K562 (cell line): ENCODE measurements around the gene CNTNAP4. TPM values are rescaled to one million over a fixed set of nuclear protein-coding genes. Genes with fewer than 3 reads are reported as not detected.

Source experiments
- ATAC-seq: fragments of 200-7000 bp; cut with Tn5 transposase; 3 replicates; pipeline ENCODE4 v1.9.1; 2020; ENCODE audit warnings: moderate library complexity
- BruUV-seq: library from RNA; stranded (reverse); fragments of 400-500 nt; replicated peaks from 2 replicates; lab custom pipeline; 2021; lab: Mats Ljungman, UMichigan
- CTCF ChIA-PET: fragments of 300-600 bp; formaldehyde crosslinking; extraction: SDS; loops from one replicate; lab custom pipeline; 2021; ENCODE audit warnings: low intra/inter-chr PET ratio; lab: Yijun Ruan, JAX
- POLR2A ChIA-PET: fragments of 300-600, 350-650 bp; sonication (Branson Sonifier 250); formaldehyde crosslinking; extraction: SDS; loops from one replicate; lab custom pipeline; 2021; ENCODE audit warnings: antibody characterized with exemption, inconsistent platforms; lab: Yijun Ruan, JAX
- DNase-seq, 4 experiments: peaks; one replicate each; pipeline versions ENCODE4 v3.0.0 to v3.0.0-alpha.2; 2011 to 2018; ENCODE audit warnings: low spot score in 3 of 4, mixed read lengths in 3 of 4; ENCODE audit errors: extremely low read depth in 1 of 4
- FAIRE-seq: peaks from 2 replicates; lab custom pipeline; 2011; peaks lifted over from hg19 to GRCh38; lab: Jason Lieb, UNC
- H2AFZ ChIP-seq: 2 replicates; pipeline ENCODE4 v1.6.0; 2011; ENCODE audit warnings: low read depth, low read length, control low read depth, inconsistent platforms
- H3K27ac ChIP-seq: fragments of 200-600 bp; 3 replicates; pipeline ENCODE4 v1.8.0; 2011; ENCODE audit warnings: low read depth, mild to moderate bottlenecking, control low read depth, inconsistent platforms, low read length, moderate library complexity, mixed read lengths; ENCODE audit errors: extremely low read depth
- H3K27me3 ChIP-seq, 2 experiments: fragments of 300-600 bp in 1 of 2; 2 replicates in 1 of 2; 3 replicates in 1 of 2; pipeline versions ENCODE4 v1.6.0 to v1.8.0; 2011; ENCODE audit warnings: inconsistent platforms in 2 of 2, low read length in 2 of 2, mild to moderate bottlenecking in 1 of 2, mixed read lengths in 1 of 2, moderate library complexity in 1 of 2; ENCODE audit not compliant: control insufficient read depth in 2 of 2, insufficient read depth in 2 of 2
- H3K36me3 ChIP-seq: fragments of 300-600 bp; 3 replicates; pipeline ENCODE4 v1.8.0; 2011; ENCODE audit warnings: mild to moderate bottlenecking, low read length, inconsistent platforms; ENCODE audit not compliant: control insufficient read depth, insufficient read depth
- H3K4me1 ChIP-seq, 2 experiments: fragments of 200-600 bp in 1 of 2; replicated peaks in 1 of 2; 2 replicates in 1 of 2; 3 replicates in 1 of 2; pipeline versions ENCODE4 v1.5.1 to v1.8.0; 2011; ENCODE audit warnings: inconsistent platforms in 2 of 2, low read length in 2 of 2, mild to moderate bottlenecking in 1 of 2, mixed read lengths in 1 of 2, moderate library complexity in 1 of 2; ENCODE audit not compliant: control insufficient read depth in 2 of 2, insufficient read depth in 2 of 2
- H3K4me2 ChIP-seq: 2 replicates; pipeline ENCODE4 v1.6.1; 2011; ENCODE audit warnings: low read length, control low read depth, inconsistent platforms, mixed read lengths; ENCODE audit not compliant: insufficient read depth
- H3K4me3 ChIP-seq: fragments of 200-600 bp; sonication (generic), shearing (Covaris generic); 2 replicates; pipeline ENCODE4 v1.5.1; 2016; ENCODE audit warnings: control low read depth, inconsistent platforms
- H3K79me2 ChIP-seq: fragments of 200-600 bp; 3 replicates; pipeline ENCODE4 v1.8.0; 2011; ENCODE audit warnings: low read length, inconsistent platforms; ENCODE audit not compliant: control insufficient read depth, insufficient read depth
- H3K9ac ChIP-seq, 2 experiments: 2 replicates each; pipeline versions ENCODE4 v1.6.0 to v1.6.1; 2011; ENCODE audit warnings: low read depth in 2 of 2, low read length in 2 of 2, control low read depth in 1 of 2, inconsistent platforms in 1 of 2, mild to moderate bottlenecking in 1 of 2, mixed read lengths in 1 of 2; ENCODE audit not compliant: insufficient read depth in 1 of 2
- H3K9me1 ChIP-seq: one replicate; pipeline ENCODE4 v1.6.0; 2011; ENCODE audit warnings: inconsistent platforms, mild to moderate bottlenecking, low read length, moderate library complexity; ENCODE audit not compliant: control insufficient read depth, insufficient read depth
- H3K9me3 ChIP-seq: replicated peaks from 2 replicates; pipeline ENCODE4 v1.5.1; 2011; ENCODE audit warnings: low read depth, low read length, inconsistent platforms; ENCODE audit not compliant: control insufficient read depth, insufficient read depth
- H4K20me1 ChIP-seq: replicated peaks from 2 replicates; pipeline ENCODE4 v1.6.1; 2011; ENCODE audit warnings: low read length, inconsistent platforms, mixed read lengths; ENCODE audit not compliant: control insufficient read depth, insufficient read depth
- ARID4B ChIP-seq: sonication (generic); formaldehyde crosslinking; IDR thresholded peaks from 2 replicates; pipeline ENCODE4 v1.8.0; 2022; ENCODE audit warnings: mild to moderate bottlenecking, missing genetic modification reagents
- EWSR1 ChIP-seq: fragments of 450-650 bp; IDR thresholded peaks from 2 replicates; pipeline ENCODE4 v1.6.1; 2018; ENCODE audit warnings: borderline replicate concordance, mild to moderate bottlenecking, low read depth, moderate library complexity; ENCODE audit not compliant: partially characterized antibody
- GATAD2B ChIP-seq: fragments of 450-650 bp; IDR thresholded peaks from 2 replicates; pipeline ENCODE4 v1.6.1; 2017; ENCODE audit warnings: mild to moderate bottlenecking, borderline replicate concordance
- NBN ChIP-seq: fragments of 450-650 bp; IDR thresholded peaks from 2 replicates; pipeline ENCODE4 v1.6.1; 2016; ENCODE audit warnings: low read depth, mild to moderate bottlenecking
- NFE2 ChIP-seq: IDR thresholded peaks from 2 replicates; pipeline ENCODE4 v1.6.1; 2014; ENCODE audit warnings: antibody characterized with exemption, low read depth
- NRF1 ChIP-seq, 2 experiments: fragments of 450-650 bp; IDR thresholded peaks in 1 of 2; conservative IDR thresholded peaks in 1 of 2; 2 replicates each; pipeline ENCODE4 v1.6.1; 2014; ENCODE audit warnings: mild to moderate bottlenecking in 2 of 2
- RBM17 ChIP-seq: fragments of 200-400 bp; formaldehyde crosslinking; IDR thresholded peaks from 2 replicates; pipeline ENCODE4 v1.6.1; 2017; ENCODE audit warnings: low read depth, mild to moderate bottlenecking, low read length, borderline replicate concordance
- SIX5 ChIP-seq, 2 experiments: IDR thresholded peaks; 2 replicates each; pipeline ENCODE4 v1.6.1; 2011; ENCODE audit warnings: low read length in 2 of 2, borderline replicate concordance in 1 of 2, low read depth in 1 of 2, mild to moderate bottlenecking in 1 of 2, moderate library complexity in 1 of 2; ENCODE audit not compliant: insufficient read depth in 1 of 2
- TRIM25 ChIP-seq: fragments of 450-650 bp; IDR thresholded peaks from 2 replicates; pipeline ENCODE4 v1.7.0; 2016; ENCODE audit warnings: borderline replicate concordance
- WGBS: fragments of 100-300 bp; shearing (Covaris generic); methylation state at CpG from one replicate; pipeline ENCODE4 v1.1.6; 2016; ENCODE audit warnings: low coverage, mixed read lengths; ENCODE audit not compliant: insufficient coverage; ENCODE audit errors: missing lambda C conversion rate; 5-methylcytosine and 5-hydroxymethylcytosine counted together
- in situ Hi-C: fragments of 300-500 bp; cut with MboI; formaldehyde crosslinking; loops from 4 replicates; pipeline ENCODE4 v1.15.0; 2018; ENCODE audit warnings: inconsistent platforms, mixed read lengths
- intact Hi-C: fragments of 100-400 bp; cut with micrococcal nuclease; formaldehyde crosslinking; loops from 2 replicates; pipeline ENCODE4 v1.14.2; 2022
- polyA plus RNA-seq, 8 experiments: library from polyadenylated mRNA; depleted of rRNA in 4 of 8; stranded (reverse) in 5 of 8; unstranded in 3 of 8; fragments of >200 nt; fragmentation: Nextera tagmentation in 2 of 8; fragmentation: Illumina TruSeq in 1 of 8; extraction: Ambion mirVana in 2 of 8; extraction: Trizol in 1 of 8; gene quantifications; 2 replicates each; pipeline versions ENCODE4 v1.2.1 to v1.2.3, GENCODE V29; 2011 to 2014; ENCODE audit warnings: inconsistent platforms in 1 of 8, missing spikeins in 1 of 8
- total RNA-seq, 7 experiments: library from RNA; depleted of rRNA in 6 of 7; stranded (reverse); fragments of >200 nt in 6 of 7; fragmentation: Illumina TruSeq in 2 of 7; extraction: Trizol in 2 of 7; gene quantifications; 2 replicates each; pipeline versions ENCODE4 v1.2.1 to v1.2.3, GENCODE V29; 2011 to 2021; ENCODE audit warnings: low replicate concordance in 1 of 7

The CNTNAP4 gene
- total and polyA plus RNA-seq, 9 of the 15 experiments (the other 6 are each of a cell fraction or from before 2014, with no cell fraction given), result not detected

DNA sequence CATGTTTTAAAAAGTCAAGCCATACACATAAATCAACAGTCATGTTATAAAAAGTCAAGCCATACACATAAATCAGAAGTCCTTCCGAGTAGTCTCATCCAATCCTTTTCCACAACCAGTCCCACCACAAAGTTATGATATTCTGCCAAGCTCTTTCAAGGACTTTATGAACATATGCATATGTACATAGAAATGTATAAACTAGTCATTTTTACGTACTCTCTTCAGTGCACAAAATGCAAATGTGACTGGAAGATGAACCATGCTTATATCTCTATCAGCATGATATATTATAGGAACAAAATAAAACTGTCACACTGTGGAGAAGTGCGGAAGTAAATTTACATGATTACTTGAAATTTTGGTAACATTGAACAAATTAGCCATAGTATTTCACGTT is 200.9 kb downstream of the CNTNAP4 start:
- no peaks in the 10 kb centered on the region for H3K9me1 ChIP-seq
- no peak for TF ChIP-seq NRF1 (conservative IDR thresholded peaks at IDR 0.05 in 1 of 2, IDR thresholded peaks at IDR 0.05 in 1 of 2)
- no peak for TF ChIP-seq SIX5 (IDR thresholded peaks at IDR 0.05; ENCODE audit: borderline replicate concordance in 1 of 2, insufficient read depth in 1 of 2, low read depth in 1 of 2, low read length in 2 of 2)
- no peak for TF ChIP-seq GATAD2B
- no peak for TF ChIP-seq RBM17
- no peak for TF ChIP-seq NFE2
- TF ChIP-seq, all 486 proteins: peak for 0
- no peaks in the 10 kb centered on the region for H3K79me2 ChIP-seq
- H3K27ac ChIP-seq, result no peak overlapping the region
- FAIRE-seq (no peak), ATAC-seq (no peak), DNase-seq (no peak)
- 0% methylated on average over 4 of the region's 4 CpGs for WGBS
- in situ Hi-C loops (no loop called here), intact Hi-C loops (no loop called here)
- POLR2A ChIA-PET, result no interaction called here
- no peaks in the 10 kb centered on the region for H4K20me1 ChIP-seq
- CTCF ChIA-PET, result no interaction called here
- no peaks in the 10 kb centered on the region for H3K36me3 ChIP-seq
- no TSS peak for BruUV-seq
- no peaks in the 10 kb centered on the region for H3K4me1 ChIP-seq
- no peaks in the 10 kb centered on the region for H3K27me3 ChIP-seq
- no peak overlapping the region for H3K4me2 ChIP-seq
- H3K9me3 ChIP-seq, result no peaks in the 10 kb centered on the region
- H2AFZ ChIP-seq, result no peak overlapping the region
- H3K9ac ChIP-seq, result no peak overlapping the region
- no peak overlapping the region for H3K4me3 ChIP-seq

- Histone ChIP-seq H3K27me3 (no peaks in the 10 kb centered on the region), H3K4me2 (no peak overlapping the region), H3K36me3 (no peaks in the 10 kb centered on the region), H4K20me1 (no peaks in the 10 kb centered on the region), H3K79me2 (no peaks in the 10 kb centered on the region), H3K27ac (no peak overlapping the region), H2AFZ (no peak overlapping the region), H3K4me1 (no peaks in the 10 kb centered on the region), H3K9me3 (no peaks in the 10 kb centered on the region), H3K9me1 (no peaks in the 10 kb centered on the region), H3K4me3 (no peak overlapping the region), H3K9ac (no peak overlapping the region)
- peak; percentile 37 for FAIRE-seq
- WGBS, result under 1% methylated on average over 8 of the region's 8 CpGs
- DNase-seq, result no peak
- intact Hi-C loops, result no loop called here
- BruUV-seq, result no TSS peak
- ChIA-PET POLR2A (no interaction called here), CTCF (no interaction called here)
- in situ Hi-C loops, result no loop called here
- no peak for ATAC-seq
- TF ChIP-seq EWSR1, result no peak
- TF ChIP-seq NBN, result no peak
- no peak for TF ChIP-seq TRIM25
- no peak for TF ChIP-seq ARID4B
Measured at GRCh38 chr16:76483307-76483909, 206.2 kb downstream of the CNTNAP4 start.
